Measurements from ENCODE around the gene TAB2.

Gene TAB2

GRCh38 chr6:149395185-149395584 is 77.7 kb downstream of the TAB2 start:
- TF ChIP-seq ZBTB7A (IDR thresholded peaks at IDR 0.05; ENCODE audit: low read depth): no peak
- TF ChIP-seq FOXM1 (IDR thresholded peaks at IDR 0.05; ENCODE audit: borderline replicate concordance, low read depth): no peak
- TF ChIP-seq TAF1 (IDR thresholded peaks at IDR 0.05; ENCODE audit: low read depth): no peak
- no peak for TF ChIP-seq CEBPB (IDR thresholded peaks at IDR 0.05)
- TF ChIP-seq TEAD4 (IDR thresholded peaks at IDR 0.05): no peak
- no peak for TF ChIP-seq TCF12 (IDR thresholded peaks at IDR 0.05; ENCODE audit: low read depth)
- TF ChIP-seq, protein P1, sequence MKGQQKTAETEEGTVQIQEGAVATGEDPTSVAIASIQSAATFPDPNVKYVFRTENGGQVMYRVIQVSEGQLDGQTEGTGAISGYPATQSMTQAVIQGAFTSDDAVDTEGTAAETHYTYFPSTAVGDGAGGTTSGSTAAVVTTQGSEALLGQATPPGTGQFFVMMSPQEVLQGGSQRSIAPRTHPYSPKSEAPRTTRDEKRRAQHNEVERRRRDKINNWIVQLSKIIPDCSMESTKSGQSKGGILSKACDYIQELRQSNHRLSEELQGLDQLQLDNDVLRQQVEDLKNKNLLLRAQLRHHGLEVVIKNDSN (IDR thresholded peaks at IDR 0.05): no peak
- no peak for TF ChIP-seq EP300 (IDR thresholded peaks at IDR 0.05; ENCODE audit: borderline replicate concordance)
- TF ChIP-seq MAX (IDR thresholded peaks at IDR 0.05): no peak
- no peak for TF ChIP-seq NFIC (IDR thresholded peaks at IDR 0.05)
- TF ChIP-seq REST (IDR thresholded peaks at IDR 0.05; ENCODE audit: low read depth): no peak
- no peak for TF ChIP-seq RAD21 (IDR thresholded peaks at IDR 0.05; ENCODE audit: low read depth)
- TF ChIP-seq CREB1 (IDR thresholded peaks at IDR 0.05; ENCODE audit: low read depth): no peak
- TF ChIP-seq EGR1 (IDR thresholded peaks at IDR 0.05): no peak

DNA sequence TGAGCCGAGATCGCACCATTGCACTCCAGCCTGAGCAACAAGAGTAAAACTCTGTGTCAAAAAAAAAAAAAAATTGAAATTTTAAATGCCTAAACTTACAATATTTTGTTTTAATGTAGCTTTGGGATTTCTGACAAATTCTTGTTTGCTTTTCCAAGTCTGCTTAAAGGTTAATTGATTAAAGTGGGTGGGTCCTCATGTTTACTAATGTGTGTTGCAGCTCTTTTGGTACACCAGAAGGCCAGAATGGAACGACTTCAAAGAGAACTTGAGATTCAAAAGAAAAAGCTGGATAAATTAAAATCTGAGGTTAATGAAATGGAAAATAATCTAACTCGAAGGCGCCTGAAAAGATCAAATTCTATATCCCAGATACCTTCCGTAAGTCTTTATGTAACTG is 79.9 kb downstream of the TAB2 start:
- no peak for TF ChIP-seq CREB1 (IDR thresholded peaks at IDR 0.05; ENCODE audit: low read depth)
- no peak for TF ChIP-seq FOXM1 (IDR thresholded peaks at IDR 0.05; ENCODE audit: borderline replicate concordance, low read depth)
- TF ChIP-seq YY1 (IDR thresholded peaks at IDR 0.05; ENCODE audit: low read depth): no peak
- no peak for TF ChIP-seq ZBTB7A (IDR thresholded peaks at IDR 0.05; ENCODE audit: low read depth)
- TF ChIP-seq REST (IDR thresholded peaks at IDR 0.05; ENCODE audit: low read depth): no peak
- no peak for TF ChIP-seq TEAD4 (IDR thresholded peaks at IDR 0.05)
- TF ChIP-seq, protein P1 (IDR thresholded peaks at IDR 0.05): no peak
- TF ChIP-seq EP300 (IDR thresholded peaks at IDR 0.05; ENCODE audit: borderline replicate concordance): no peak
- TF ChIP-seq NFIC (IDR thresholded peaks at IDR 0.05): no peak
- no peak for TF ChIP-seq RAD21 (IDR thresholded peaks at IDR 0.05; ENCODE audit: low read depth)
- no peak for TF ChIP-seq EGR1 (IDR thresholded peaks at IDR 0.05)
- no peak for TF ChIP-seq TCF12 (IDR thresholded peaks at IDR 0.05; ENCODE audit: low read depth)
- no peak for TF ChIP-seq MAX (IDR thresholded peaks at IDR 0.05)
- TF ChIP-seq CEBPB (IDR thresholded peaks at IDR 0.05): no peak
- no peak for TF ChIP-seq TAF1 (IDR thresholded peaks at IDR 0.05; ENCODE audit: low read depth)

GRCh38 chr6:149400050-149400449 is 82.5 kb downstream of the TAB2 start, which contains the start of gene SUMO4:
Gene SUMO4, plus strand, starts transcription at chr6:149400262. Its CDS starts 130 bp downstream, at chr6:149400392.
- TF ChIP-seq YY1 (IDR thresholded peaks at IDR 0.05; ENCODE audit: low read depth) (no peak), MAX (IDR thresholded peaks at IDR 0.05) (no peak), TCF12 (IDR thresholded peaks at IDR 0.05; ENCODE audit: low read depth) (no peak)

DNA sequence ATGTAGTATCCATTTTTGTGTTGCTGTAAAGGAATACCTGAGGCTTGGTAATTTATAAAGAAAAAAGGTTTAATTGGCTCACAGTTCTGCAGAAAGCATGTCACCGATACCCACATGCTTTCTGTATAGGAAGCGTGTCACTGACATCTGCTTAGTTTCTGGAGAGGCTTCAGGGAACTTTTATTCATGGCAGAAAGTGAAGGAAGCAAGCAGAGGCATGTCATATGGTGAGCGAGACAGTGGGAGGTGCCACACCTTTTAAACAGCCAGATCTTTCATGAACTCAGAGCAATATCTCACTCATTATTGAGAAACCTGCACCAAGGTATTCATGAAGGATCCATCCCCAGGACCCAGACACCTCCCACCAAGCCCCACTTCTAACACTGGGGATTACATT is 86.0 kb downstream of the TAB2 start:
- no peak for TF ChIP-seq ZBTB7A (IDR thresholded peaks at IDR 0.05; ENCODE audit: low read depth)
- no peak for TF ChIP-seq FOXM1 (IDR thresholded peaks at IDR 0.05; ENCODE audit: borderline replicate concordance, low read depth)
- no peak for TF ChIP-seq NFIC (IDR thresholded peaks at IDR 0.05)
- no peak for TF ChIP-seq CREB1 (IDR thresholded peaks at IDR 0.05; ENCODE audit: low read depth)
- no peak for TF ChIP-seq MAX (IDR thresholded peaks at IDR 0.05)
- TF ChIP-seq TAF1 (IDR thresholded peaks at IDR 0.05; ENCODE audit: low read depth): no peak
- no peak for TF ChIP-seq EGR1 (IDR thresholded peaks at IDR 0.05)
- no peak for TF ChIP-seq RAD21 (IDR thresholded peaks at IDR 0.05; ENCODE audit: low read depth)
- TF ChIP-seq, protein P1 (IDR thresholded peaks at IDR 0.05): no peak
- no peak for TF ChIP-seq CEBPB (IDR thresholded peaks at IDR 0.05)
- no peak for TF ChIP-seq EP300 (IDR thresholded peaks at IDR 0.05; ENCODE audit: borderline replicate concordance)
- no peak for TF ChIP-seq TCF12 (IDR thresholded peaks at IDR 0.05; ENCODE audit: low read depth)
- no peak for TF ChIP-seq TEAD4 (IDR thresholded peaks at IDR 0.05)
- no peak for TF ChIP-seq YY1 (IDR thresholded peaks at IDR 0.05; ENCODE audit: low read depth)
- TF ChIP-seq REST (IDR thresholded peaks at IDR 0.05; ENCODE audit: low read depth): no peak

Data from Ishikawa (cell line).